OCI-LY1 (cell line): ENCODE measurements around the gene DENND1A.

Source experiments
- EZH2 ChIP-seq: fragments of 200-600 bp; sonication (generic), shearing (Covaris generic); IDR thresholded peaks from 2 replicates; pipeline ENCODE4 v1.8.0; 2017; ENCODE audit warnings: borderline replicate concordance, mixed run types, mild to moderate bottlenecking, antibody characterized with exemption, low read length, moderate library complexity, mixed read lengths
- TF ChIP-seq, protein P1 (sequence below): fragments of 200-600 bp; sonication (generic), shearing (Covaris generic); IDR thresholded peaks from 2 replicates; pipeline ENCODE4 v1.5.1; 2017; ENCODE audit warnings: mild to moderate bottlenecking, antibody characterized with exemption, low read length, moderate library complexity, mixed read lengths

DNA sequence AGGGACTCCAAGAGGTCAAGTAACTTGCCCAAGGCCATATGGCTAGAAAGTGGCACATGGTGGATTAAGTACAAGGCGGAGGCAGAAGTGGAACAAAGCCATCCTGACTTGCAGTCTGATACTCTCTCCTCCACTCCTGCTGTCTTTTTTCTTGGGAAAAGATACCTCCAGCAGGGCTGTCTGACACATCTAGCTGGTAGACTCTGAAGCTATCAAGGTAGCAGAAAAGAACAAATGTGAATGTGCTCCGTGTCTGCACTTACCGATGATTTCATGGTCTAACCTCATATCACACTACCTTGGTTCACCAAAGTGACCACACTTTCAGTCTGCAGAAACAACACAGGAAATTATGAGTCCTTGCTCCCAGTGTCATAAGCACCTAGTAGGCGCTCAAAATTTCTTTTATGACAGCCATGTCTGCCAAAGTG is 289.1 kb downstream of the DENND1A start:
- TF ChIP-seq, protein P1, sequence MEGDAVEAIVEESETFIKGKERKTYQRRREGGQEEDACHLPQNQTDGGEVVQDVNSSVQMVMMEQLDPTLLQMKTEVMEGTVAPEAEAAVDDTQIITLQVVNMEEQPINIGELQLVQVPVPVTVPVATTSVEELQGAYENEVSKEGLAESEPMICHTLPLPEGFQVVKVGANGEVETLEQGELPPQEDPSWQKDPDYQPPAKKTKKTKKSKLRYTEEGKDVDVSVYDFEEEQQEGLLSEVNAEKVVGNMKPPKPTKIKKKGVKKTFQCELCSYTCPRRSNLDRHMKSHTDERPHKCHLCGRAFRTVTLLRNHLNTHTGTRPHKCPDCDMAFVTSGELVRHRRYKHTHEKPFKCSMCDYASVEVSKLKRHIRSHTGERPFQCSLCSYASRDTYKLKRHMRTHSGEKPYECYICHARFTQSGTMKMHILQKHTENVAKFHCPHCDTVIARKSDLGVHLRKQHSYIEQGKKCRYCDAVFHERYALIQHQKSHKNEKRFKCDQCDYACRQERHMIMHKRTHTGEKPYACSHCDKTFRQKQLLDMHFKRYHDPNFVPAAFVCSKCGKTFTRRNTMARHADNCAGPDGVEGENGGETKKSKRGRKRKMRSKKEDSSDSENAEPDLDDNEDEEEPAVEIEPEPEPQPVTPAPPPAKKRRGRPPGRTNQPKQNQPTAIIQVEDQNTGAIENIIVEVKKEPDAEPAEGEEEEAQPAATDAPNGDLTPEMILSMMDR: no peak
- TF ChIP-seq EZH2: no peak
